ENCODE data around the gene SALL1. TPM values are rescaled to one million over a fixed set of nuclear protein-coding genes. Genes with fewer than 3 reads are reported as not detected.

The SALL1 gene
- total RNA-seq, 1 donor from 2014 or later: not detected

GRCh38 chr16:51132490-51133115 is 18.5 kb downstream of the SALL1 start:
- H3K27me3 ChIP-seq (ENCODE audit: control insufficient read depth, insufficient read depth, low read length): no peaks in the 10 kb centered on the region

GRCh38 chr16:51131619-51132018 is 19.5 kb downstream of the SALL1 start:
- no peaks in the 10 kb centered on the region for H3K36me3 ChIP-seq (ENCODE audit: control insufficient read depth, insufficient read depth, low read length)
- no peaks in the 10 kb centered on the region for H3K27me3 ChIP-seq (ENCODE audit: control insufficient read depth, insufficient read depth, low read length)
- DNase-seq (ENCODE audit: low read depth): no peak
- peak; percentile 32 for FAIRE-seq
- TF ChIP-seq CTCF (IDR thresholded peaks at IDR 0.05; ENCODE audit: insufficient read depth, low read length, severe bottlenecking): no peak
- no peak overlapping the region for H3K4me3 ChIP-seq (ENCODE audit: low read depth, low read length)

More at GRCh38 chr16:51132490-51133115, 18.5 kb downstream of the SALL1 start:
- H3K4me3 ChIP-seq (ENCODE audit: low read depth, low read length): no peak overlapping the region
- H3K36me3 ChIP-seq (ENCODE audit: control insufficient read depth, insufficient read depth, low read length): no peaks in the 10 kb centered on the region
- DNase-seq (ENCODE audit: low read depth) (no peak), FAIRE-seq (no peak)
- TF ChIP-seq CTCF (IDR thresholded peaks at IDR 0.05; ENCODE audit: insufficient read depth, low read length, severe bottlenecking): no peak

- FAIRE-seq (no peak), DNase-seq (ENCODE audit: low read depth) (no peak)
- no peak overlapping the region for H3K4me3 ChIP-seq (ENCODE audit: low read depth, low read length)
- no peaks in the 10 kb centered on the region for H3K36me3 ChIP-seq (ENCODE audit: control insufficient read depth, insufficient read depth, low read length)
- TF ChIP-seq CTCF (IDR thresholded peaks at IDR 0.05; ENCODE audit: insufficient read depth, low read length, severe bottlenecking): no peak
- no peaks in the 10 kb centered on the region for H3K27me3 ChIP-seq (ENCODE audit: control insufficient read depth, insufficient read depth, low read length)
Observed at GRCh38 chr16:51129105-51129504, 22.0 kb downstream of the SALL1 start.

- no peak for TF ChIP-seq CTCF (IDR thresholded peaks at IDR 0.05; ENCODE audit: insufficient read depth, low read length, severe bottlenecking)
- DNase-seq (ENCODE audit: low read depth) (no peak), FAIRE-seq (no peak)
- H3K36me3 ChIP-seq (ENCODE audit: control insufficient read depth, insufficient read depth, low read length): no peaks in the 10 kb centered on the region
- H3K27me3 ChIP-seq (ENCODE audit: control insufficient read depth, insufficient read depth, low read length): no peaks in the 10 kb centered on the region
- H3K4me3 ChIP-seq (ENCODE audit: low read depth, low read length): no peak overlapping the region
Observed at GRCh38 chr16:51125992-51126391, 25.1 kb downstream of the SALL1 start.

GRCh38 chr16:51124896-51125295 is 26.2 kb downstream of the SALL1 start:
- DNase-seq (ENCODE audit: low read depth) (no peak), FAIRE-seq (peak; percentile 28)
- Histone ChIP-seq H3K36me3 (ENCODE audit: control insufficient read depth, insufficient read depth, low read length) (no peaks in the 10 kb centered on the region), H3K4me3 (ENCODE audit: low read depth, low read length) (no peak overlapping the region), H3K27me3 (ENCODE audit: control insufficient read depth, insufficient read depth, low read length) (no peaks in the 10 kb centered on the region)
- TF ChIP-seq CTCF (IDR thresholded peaks at IDR 0.05; ENCODE audit: insufficient read depth, low read length, severe bottlenecking): no peak

GRCh38 chr16:51121850-51122249 is 29.2 kb downstream of the SALL1 start:
- FAIRE-seq: no peak

More at GRCh38 chr16:51121850-51122249, 29.2 kb downstream of the SALL1 start:
- no peak overlapping the region for H3K4me3 ChIP-seq (ENCODE audit: low read depth, low read length)
- no peak for TF ChIP-seq CTCF (IDR thresholded peaks at IDR 0.05; ENCODE audit: insufficient read depth, low read length, severe bottlenecking)
- no peaks in the 10 kb centered on the region for H3K36me3 ChIP-seq (ENCODE audit: control insufficient read depth, insufficient read depth, low read length)
- no peak for DNase-seq (ENCODE audit: low read depth)
- H3K27me3 ChIP-seq (ENCODE audit: control insufficient read depth, insufficient read depth, low read length): no peaks in the 10 kb centered on the region
